HCT116 (cell line): ENCODE data around the gene ZNF582. TPM values are rescaled to one million over a fixed set of nuclear protein-coding genes. Genes with fewer than 3 reads are reported as not detected.

Source experiments
- ATAC-seq: fragments of 200-7000 bp; cut with Tn5 transposase; 2 replicates; pipeline ENCODE4 v1.9.1; 2020; ENCODE audit warnings: mild to moderate bottlenecking, moderate library complexity
- BruUV-seq: library from RNA; stranded (reverse); fragments of 400-500 nt; replicated peaks from 2 replicates; lab custom pipeline; 2021; lab: Mats Ljungman, UMichigan
- CTCF ChIA-PET: fragments of 300-600 bp; sonication (Branson Sonifier 250); formaldehyde crosslinking; loops from one replicate; lab custom pipeline; 2021; ENCODE audit warnings: antibody characterized with exemption; lab: Charles Lee
- POLR2A ChIA-PET: fragments of 300-600, 350-600 bp; sonication (Branson Sonifier 250); formaldehyde crosslinking; loops from one replicate; lab custom pipeline; 2021; ENCODE audit warnings: antibody characterized with exemption; lab: Charles Lee
- RAD21 ChIA-PET, 2 experiments: fragments of 300-600 bp; sonication (Branson Sonifier 250); formaldehyde crosslinking; loops; one replicate each; lab custom pipeline; 2023; ENCODE audit warnings: low total read pairs in 2 of 2; ENCODE audit not compliant: uncharacterized antibody in 2 of 2, unreplicated experiment in 2 of 2, low non-redundant PET in 1 of 2; lab: Charles Lee
- DNase-seq: peaks from one replicate; pipeline ENCODE4 v3.0.0-alpha.2; 2010; ENCODE audit warnings: low read depth, low spot score
- H2AFZ ChIP-seq: fragments of 200-600 bp; shearing (Covaris generic), sonication (generic); 2 replicates; pipeline ENCODE4 v1.6.1; 2017; ENCODE audit warnings: low read depth, mixed run types, mixed read lengths, antibody characterized with exemption, low read length; ENCODE audit not compliant: poor library complexity, severe bottlenecking
- H3K27ac ChIP-seq: 2 replicates; pipeline ENCODE4 v1.5.1; 2012; ENCODE audit warnings: low read depth, low read length
- H3K27me3 ChIP-seq: fragments of 200-600 bp; sonication (generic); 2 replicates; pipeline ENCODE4 v1.6.1; 2016; ENCODE audit warnings: mixed run types, low read length, mixed read lengths; ENCODE audit not compliant: insufficient read depth
- H3K36me3 ChIP-seq, 2 experiments: fragments of 200-500 bp in 1 of 2; fragments of 200-600 bp in 1 of 2; sonication (Bioruptor generic) in 1 of 2; sonication (generic) in 1 of 2; 2 replicates each; pipeline versions ENCODE4 v1.5.1 to v1.6.1; 2014 to 2016; ENCODE audit warnings: low read length in 2 of 2, inconsistent platforms in 1 of 2, mixed read lengths in 1 of 2, mixed run types in 1 of 2; ENCODE audit not compliant: insufficient read depth in 2 of 2, control insufficient read depth in 1 of 2
- H3K4me1 ChIP-seq, 2 experiments: fragments of 200-600 bp in 1 of 2; sonication (generic) in 1 of 2; 2 replicates each; pipeline versions ENCODE4 v1.5.1 to v1.6.1; 2012 to 2017; ENCODE audit warnings: low read length in 2 of 2, inconsistent platforms in 1 of 2, mild to moderate bottlenecking in 1 of 2, mixed read lengths in 1 of 2, mixed run types in 1 of 2, moderate library complexity in 1 of 2; ENCODE audit not compliant: insufficient read depth in 2 of 2, control insufficient read depth in 1 of 2
- H3K4me2 ChIP-seq: fragments of 200-600 bp; sonication (generic); 2 replicates; pipeline ENCODE4 v1.6.1; 2017; ENCODE audit warnings: mixed run types, low read length, mixed read lengths
- H3K4me3 ChIP-seq, 2 experiments: fragments of 200-600 bp in 1 of 2; sonication (generic) in 1 of 2; replicated peaks in 1 of 2; 2 replicates each; pipeline ENCODE4 v1.5.1; 2011 to 2016; ENCODE audit warnings: low read length in 2 of 2, control low read depth in 1 of 2, low read depth in 1 of 2, mild to moderate bottlenecking in 1 of 2, mixed read lengths in 1 of 2, mixed run types in 1 of 2
- H3K79me2 ChIP-seq: fragments of 200-600 bp; sonication (generic); 2 replicates; pipeline ENCODE4 v1.6.1; 2017; ENCODE audit warnings: mild to moderate bottlenecking, mixed run types, low read length, moderate library complexity, mixed read lengths; ENCODE audit not compliant: insufficient read depth
- H3K9ac ChIP-seq: fragments of 200-600 bp; sonication (generic); 2 replicates; pipeline ENCODE4 v1.6.1; 2016; ENCODE audit warnings: low read length, mixed read lengths
- H3K9me2 ChIP-seq: fragments of 200-600 bp; sonication (generic), shearing (Covaris generic); 2 replicates; pipeline ENCODE4 v1.6.1; 2017; ENCODE audit warnings: mixed run types, mild to moderate bottlenecking, moderate library complexity; ENCODE audit not compliant: insufficient read depth
- H3K9me3 ChIP-seq, 2 experiments: fragments of 200-500 bp in 1 of 2; fragments of 200-600 bp in 1 of 2; sonication (Bioruptor generic) in 1 of 2; sonication (generic) in 1 of 2; 2 replicates each; pipeline ENCODE4 v1.6.1; 2014 to 2017; ENCODE audit warnings: low read length in 2 of 2, mixed read lengths in 2 of 2, inconsistent platforms in 1 of 2, low read depth in 1 of 2, mild to moderate bottlenecking in 1 of 2, mixed run types in 1 of 2, moderate library complexity in 1 of 2; ENCODE audit not compliant: control insufficient read depth in 1 of 2, insufficient read depth in 1 of 2
- H4K20me1 ChIP-seq: fragments of 200-600 bp; sonication (generic), shearing (Covaris generic); 2 replicates; pipeline ENCODE4 v1.6.1; 2017; ENCODE audit warnings: mixed run types, mild to moderate bottlenecking, moderate library complexity; ENCODE audit not compliant: insufficient read depth
- CTCF ChIP-seq, 3 experiments: fragments of 200-600 bp in 1 of 3; sonication (generic) in 1 of 3; IDR thresholded peaks in 2 of 3; conservative IDR thresholded peaks in 1 of 3; 2 replicates each; pipeline ENCODE4 v1.5.1; 2012 to 2017; ENCODE audit warnings: low read depth in 2 of 3, low read length in 2 of 3, antibody characterized with exemption in 1 of 3, borderline replicate concordance in 1 of 3, control low read depth in 1 of 3, mild to moderate bottlenecking in 1 of 3, mixed read lengths in 1 of 3, mixed run types in 1 of 3, moderate library complexity in 1 of 3; ENCODE audit not compliant: insufficient read depth in 1 of 3
- EGR1 ChIP-seq: IDR thresholded peaks from 2 replicates; pipeline ENCODE4 v1.6.1; 2012; ENCODE audit warnings: low read depth
- EZH2 ChIP-seq: fragments of 200-600 bp; sonication (generic); IDR thresholded peaks from 2 replicates; pipeline ENCODE4 v1.6.1; 2017; ENCODE audit warnings: antibody characterized with exemption, mixed run types
- EZH2phosphoT487 ChIP-seq: fragments of 200-600 bp; IDR thresholded peaks from 2 replicates; pipeline ENCODE4 v1.6.1; 2018; ENCODE audit warnings: antibody characterized with exemption, borderline replicate concordance
- FOSL1 ChIP-seq: IDR thresholded peaks from 2 replicates; pipeline ENCODE4 v1.6.1; 2012; ENCODE audit warnings: low read depth
- POLR2A ChIP-seq: IDR thresholded peaks from 2 replicates; pipeline ENCODE4 v1.7.0; 2011; ENCODE audit warnings: borderline replicate concordance; ENCODE audit not compliant: insufficient read depth, insufficient read length; ENCODE audit errors: extremely low read depth
- POLR2AphosphoS5 ChIP-seq: IDR thresholded peaks from 2 replicates; pipeline ENCODE4 v1.6.1; 2011; ENCODE audit warnings: mild to moderate bottlenecking, low read depth, low read length, moderate library complexity
- RAD21 ChIP-seq: IDR thresholded peaks from 2 replicates; pipeline ENCODE4 v1.6.1; 2012; ENCODE audit warnings: low read depth, mild to moderate bottlenecking
- SP1 ChIP-seq: IDR thresholded peaks from 2 replicates; pipeline ENCODE4 v1.6.1; 2012; ENCODE audit warnings: low read depth
- SRF ChIP-seq: IDR thresholded peaks from 2 replicates; pipeline ENCODE4 v1.6.1; 2012; ENCODE audit warnings: low read depth
- YY1 ChIP-seq: IDR thresholded peaks from 2 replicates; pipeline ENCODE4 v1.6.1; 2011; ENCODE audit warnings: low read length, low read depth, moderate library complexity, mild to moderate bottlenecking; ENCODE audit not compliant: insufficient replicate concordance; ENCODE audit errors: extremely low read depth
- ZBTB33 ChIP-seq: IDR thresholded peaks from 2 replicates; pipeline ENCODE4 v1.6.1; 2011; ENCODE audit warnings: mild to moderate bottlenecking, low read length, moderate library complexity; ENCODE audit not compliant: insufficient replicate concordance; ENCODE audit errors: extremely low read depth
- ZFX ChIP-seq: fragments of 450-650 bp; IDR thresholded peaks from 2 replicates; pipeline ENCODE4 v1.6.1; 2017
- ZNF274 ChIP-seq: fragments of 200-500 bp; sonication (Bioruptor generic); IDR thresholded peaks from 2 replicates; pipeline ENCODE4 v1.6.1; 2014; ENCODE audit warnings: mild to moderate bottlenecking, low read depth, low read length, inconsistent platforms
- intact Hi-C: fragments of 100-400 bp; cut with micrococcal nuclease; formaldehyde crosslinking; loops from 2 replicates; pipeline ENCODE4 v1.10.0; 2022
- total RNA-seq: library from RNA; stranded (reverse); gene quantifications from one replicate; pipeline ENCODE4 v1.2.1, GENCODE V29; 2021; ENCODE audit not compliant: unreplicated experiment
- TF ChIP-seq, protein P1 (sequence below): IDR thresholded peaks from 2 replicates; pipeline ENCODE4 v1.6.1; 2012
- TF ChIP-seq, protein P2 (sequence below): IDR thresholded peaks from 2 replicates; pipeline ENCODE4 v1.6.1; 2012; ENCODE audit warnings: low read depth

ZNF582 gene
- total RNA-seq, 1 experiment from 2014 or later: not detected

DNA sequence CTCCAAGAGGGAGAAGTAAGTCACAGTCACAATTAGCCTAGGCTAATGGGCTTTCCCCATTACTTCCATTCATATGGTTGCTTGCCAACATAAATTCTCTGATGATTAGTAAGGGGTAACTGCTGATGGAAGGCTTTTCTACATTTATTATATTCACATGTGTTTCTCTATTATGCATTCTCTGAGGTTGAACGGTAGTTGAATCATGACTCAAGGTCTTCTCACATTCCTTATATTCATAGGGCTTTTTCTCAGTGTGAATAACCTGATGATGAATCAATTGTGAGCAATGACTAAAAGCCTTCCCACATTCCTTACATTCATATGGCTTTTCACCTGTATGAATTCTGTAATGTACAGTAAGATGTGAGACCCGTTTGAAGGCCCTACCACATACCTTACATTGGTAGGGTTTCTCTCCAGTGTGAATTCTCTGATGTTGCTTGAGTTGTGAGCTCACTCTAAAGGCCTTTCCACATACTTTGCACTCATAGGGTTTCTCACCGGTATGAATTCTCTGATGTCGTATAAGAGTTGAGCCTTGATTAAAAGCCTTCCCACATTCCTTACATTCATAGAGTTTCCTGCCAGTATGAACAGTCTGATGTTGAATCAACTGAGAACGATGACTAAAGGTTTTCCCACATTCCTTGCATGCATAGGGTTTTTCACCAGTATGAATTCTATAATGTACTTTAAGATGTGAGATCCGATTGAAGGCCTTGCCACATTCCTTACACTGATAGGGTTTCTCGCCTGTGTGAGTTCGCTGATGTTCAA lies 9.3 kb downstream of the ZNF582 start:
- ChIA-PET RAD21 (no interaction called here), POLR2A (no interaction called here), CTCF (no interaction called here)
- Histone ChIP-seq H3K4me1 (no peaks in the 10 kb centered on the region), H3K27me3 (no peaks in the 10 kb centered on the region), H3K27ac (no peak overlapping the region), H3K9me2 (no peaks in the 10 kb centered on the region), H3K36me3 (no peaks in the 10 kb centered on the region), H3K9ac (no peak overlapping the region), H4K20me1 (no peaks in the 10 kb centered on the region), H3K4me3 (no peak overlapping the region), H2AFZ (no peak overlapping the region), H3K4me2 (no peak overlapping the region), H3K79me2 (no peaks in the 10 kb centered on the region), H3K9me3 (peaks cover 4 to 12% of the 10 kb centered on the region in 2 experiments; a peak in 2 of 4 replicates)
- no peak for ATAC-seq
- DNase-seq: no peak
- TF ChIP-seq, protein P1, sequence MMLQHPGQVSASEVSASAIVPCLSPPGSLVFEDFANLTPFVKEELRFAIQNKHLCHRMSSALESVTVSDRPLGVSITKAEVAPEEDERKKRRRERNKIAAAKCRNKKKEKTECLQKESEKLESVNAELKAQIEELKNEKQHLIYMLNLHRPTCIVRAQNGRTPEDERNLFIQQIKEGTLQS: no peak
- TF ChIP-seq POLR2AphosphoS5: no peak
- TF ChIP-seq POLR2A: no peak
- TF ChIP-seq YY1: no peak
- no peak for TF ChIP-seq EZH2phosphoT487
- no peak for TF ChIP-seq SRF
- TF ChIP-seq ZBTB33: no peak
- no peak for TF ChIP-seq ZFX
- no peak for TF ChIP-seq FOSL1
- TF ChIP-seq, protein P2, sequence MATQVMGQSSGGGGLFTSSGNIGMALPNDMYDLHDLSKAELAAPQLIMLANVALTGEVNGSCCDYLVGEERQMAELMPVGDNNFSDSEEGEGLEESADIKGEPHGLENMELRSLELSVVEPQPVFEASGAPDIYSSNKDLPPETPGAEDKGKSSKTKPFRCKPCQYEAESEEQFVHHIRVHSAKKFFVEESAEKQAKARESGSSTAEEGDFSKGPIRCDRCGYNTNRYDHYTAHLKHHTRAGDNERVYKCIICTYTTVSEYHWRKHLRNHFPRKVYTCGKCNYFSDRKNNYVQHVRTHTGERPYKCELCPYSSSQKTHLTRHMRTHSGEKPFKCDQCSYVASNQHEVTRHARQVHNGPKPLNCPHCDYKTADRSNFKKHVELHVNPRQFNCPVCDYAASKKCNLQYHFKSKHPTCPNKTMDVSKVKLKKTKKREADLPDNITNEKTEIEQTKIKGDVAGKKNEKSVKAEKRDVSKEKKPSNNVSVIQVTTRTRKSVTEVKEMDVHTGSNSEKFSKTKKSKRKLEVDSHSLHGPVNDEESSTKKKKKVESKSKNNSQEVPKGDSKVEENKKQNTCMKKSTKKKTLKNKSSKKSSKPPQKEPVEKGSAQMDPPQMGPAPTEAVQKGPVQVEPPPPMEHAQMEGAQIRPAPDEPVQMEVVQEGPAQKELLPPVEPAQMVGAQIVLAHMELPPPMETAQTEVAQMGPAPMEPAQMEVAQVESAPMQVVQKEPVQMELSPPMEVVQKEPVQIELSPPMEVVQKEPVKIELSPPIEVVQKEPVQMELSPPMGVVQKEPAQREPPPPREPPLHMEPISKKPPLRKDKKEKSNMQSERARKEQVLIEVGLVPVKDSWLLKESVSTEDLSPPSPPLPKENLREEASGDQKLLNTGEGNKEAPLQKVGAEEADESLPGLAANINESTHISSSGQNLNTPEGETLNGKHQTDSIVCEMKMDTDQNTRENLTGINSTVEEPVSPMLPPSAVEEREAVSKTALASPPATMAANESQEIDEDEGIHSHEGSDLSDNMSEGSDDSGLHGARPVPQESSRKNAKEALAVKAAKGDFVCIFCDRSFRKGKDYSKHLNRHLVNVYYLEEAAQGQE: no peak
- no peak for TF ChIP-seq ZNF274
- no peak for TF ChIP-seq SP1
- no peak for TF ChIP-seq EGR1
- no peak for TF ChIP-seq EZH2
- no peak for TF ChIP-seq CTCF (IDR thresholded peaks at IDR 0.05 in 2 of 3, conservative IDR thresholded peaks at IDR 0.05 in 1 of 3; ENCODE audit: borderline replicate concordance in 1 of 3, insufficient read depth in 1 of 3, low read depth in 2 of 3, low read length in 2 of 3)
- TF ChIP-seq RAD21: no peak
- BruUV-seq: no TSS peak
- intact Hi-C loops: no loop called here
